ENCODE results near the gene HGF.

GRCh38 chr7:81783818-81784217, 14.0 kb upstream of the HGF start:
- TF ChIP-seq CTCF (IDR thresholded peaks at IDR 0.05) (no peak), POLR2A (IDR thresholded peaks at IDR 0.05) (no peak)
